Osteoblast (primary cell): ENCODE measurements around the gene SIM2. TPM values are rescaled to one million over a fixed set of nuclear protein-coding genes. Genes with fewer than 3 reads are reported as not detected.

Experiments used
- DNase-seq: peaks from one replicate; pipeline ENCODE4 v3.0.0; 2011; ENCODE audit warnings: low spot score, mixed read lengths; ENCODE audit not compliant: insufficient read length; ENCODE audit errors: missing footprints
- H2AFZ ChIP-seq: 2 replicates; pipeline ENCODE4 v1.6.0; 2011; ENCODE audit warnings: mild to moderate bottlenecking, low read length
- H3K27ac ChIP-seq: 2 replicates; pipeline ENCODE4 v1.5.1; 2011; ENCODE audit warnings: mild to moderate bottlenecking, low read depth, low read length, moderate library complexity
- H3K27me3 ChIP-seq: 2 replicates; pipeline ENCODE4 v1.6.0; 2012; ENCODE audit warnings: mild to moderate bottlenecking, control low read depth, inconsistent platforms, low read length, moderate library complexity; ENCODE audit not compliant: insufficient read depth
- H3K36me3 ChIP-seq: 2 replicates; pipeline ENCODE4 v1.5.1; 2011; ENCODE audit warnings: mild to moderate bottlenecking, low read length, control low read depth, moderate library complexity; ENCODE audit not compliant: insufficient read depth
- H3K4me1 ChIP-seq: 2 replicates; pipeline ENCODE4 v1.5.1; 2011; ENCODE audit warnings: mild to moderate bottlenecking, low read length, control low read depth, moderate library complexity; ENCODE audit not compliant: insufficient read depth
- H3K4me2 ChIP-seq: 2 replicates; pipeline ENCODE4 v1.6.0; 2011; ENCODE audit warnings: mild to moderate bottlenecking, low read length; ENCODE audit not compliant: insufficient read depth
- H3K4me3 ChIP-seq: fragments of 200-600 bp; sonication (generic); 3 replicates; pipeline ENCODE4 v1.5.1; 2012; ENCODE audit warnings: mild to moderate bottlenecking, low read length, inconsistent platforms; ENCODE audit not compliant: insufficient read depth
- H3K79me2 ChIP-seq: 2 replicates; pipeline ENCODE4 v1.6.0; 2012; ENCODE audit warnings: mild to moderate bottlenecking, low read length, control low read depth, inconsistent platforms; ENCODE audit not compliant: insufficient read depth
- H3K9me3 ChIP-seq: 2 replicates; pipeline ENCODE4 v1.5.1; 2011; ENCODE audit warnings: low read depth, low read length, control low read depth
- H4K20me1 ChIP-seq: 2 replicates; pipeline ENCODE4 v1.6.0; 2012; ENCODE audit warnings: mild to moderate bottlenecking, low read length, control low read depth; ENCODE audit not compliant: insufficient read depth
- total RNA-seq: library from RNA; depleted of rRNA; stranded (reverse); fragments of >200 nt; gene quantifications from 2 replicates; pipeline ENCODE4 v1.2.3, GENCODE V29; 2012
- TF ChIP-seq, protein P1 (sequence below): IDR thresholded peaks from 2 replicates; pipeline ENCODE4 v1.5.1; 2011; ENCODE audit warnings: mild to moderate bottlenecking, low read depth, low read length, moderate library complexity; ENCODE audit errors: extremely low read depth

Gene SIM2
- total RNA-seq, 1 donor, result 3.6 TPM

DNA sequence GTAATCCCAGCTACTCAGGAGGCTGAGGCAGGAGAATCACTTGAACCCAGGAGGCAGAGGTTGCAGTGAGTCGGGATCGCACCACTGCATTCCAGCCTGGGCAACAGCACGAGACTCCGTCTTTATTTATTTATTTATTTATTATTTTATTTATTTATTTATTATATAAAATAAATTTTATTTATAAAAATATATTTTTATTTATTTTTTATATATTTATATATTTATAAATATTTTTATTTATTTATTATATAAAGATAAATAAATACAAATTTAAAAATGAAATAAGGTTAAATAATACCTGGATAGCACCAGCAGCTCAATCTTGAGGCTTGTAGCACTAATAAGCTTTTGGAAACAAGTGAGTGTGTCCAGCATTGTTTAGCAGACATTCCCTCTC lies 40.9 kb upstream of the SIM2 start:
- Histone ChIP-seq H3K36me3 (no peaks in the 10 kb centered on the region), H3K4me1 (peaks cover 2% of the 10 kb centered on the region), H3K9me3 (no peaks in the 10 kb centered on the region), H3K4me3 (no peak overlapping the region), H3K4me2 (no peak overlapping the region), H2AFZ (no peak overlapping the region), H4K20me1 (no peaks in the 10 kb centered on the region), H3K79me2 (no peaks in the 10 kb centered on the region), H3K27ac (no peak overlapping the region), H3K27me3 (peaks cover 34% of the 10 kb centered on the region)
- TF ChIP-seq, protein P1, sequence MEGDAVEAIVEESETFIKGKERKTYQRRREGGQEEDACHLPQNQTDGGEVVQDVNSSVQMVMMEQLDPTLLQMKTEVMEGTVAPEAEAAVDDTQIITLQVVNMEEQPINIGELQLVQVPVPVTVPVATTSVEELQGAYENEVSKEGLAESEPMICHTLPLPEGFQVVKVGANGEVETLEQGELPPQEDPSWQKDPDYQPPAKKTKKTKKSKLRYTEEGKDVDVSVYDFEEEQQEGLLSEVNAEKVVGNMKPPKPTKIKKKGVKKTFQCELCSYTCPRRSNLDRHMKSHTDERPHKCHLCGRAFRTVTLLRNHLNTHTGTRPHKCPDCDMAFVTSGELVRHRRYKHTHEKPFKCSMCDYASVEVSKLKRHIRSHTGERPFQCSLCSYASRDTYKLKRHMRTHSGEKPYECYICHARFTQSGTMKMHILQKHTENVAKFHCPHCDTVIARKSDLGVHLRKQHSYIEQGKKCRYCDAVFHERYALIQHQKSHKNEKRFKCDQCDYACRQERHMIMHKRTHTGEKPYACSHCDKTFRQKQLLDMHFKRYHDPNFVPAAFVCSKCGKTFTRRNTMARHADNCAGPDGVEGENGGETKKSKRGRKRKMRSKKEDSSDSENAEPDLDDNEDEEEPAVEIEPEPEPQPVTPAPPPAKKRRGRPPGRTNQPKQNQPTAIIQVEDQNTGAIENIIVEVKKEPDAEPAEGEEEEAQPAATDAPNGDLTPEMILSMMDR, result no peak
- no peak for DNase-seq

DNA sequence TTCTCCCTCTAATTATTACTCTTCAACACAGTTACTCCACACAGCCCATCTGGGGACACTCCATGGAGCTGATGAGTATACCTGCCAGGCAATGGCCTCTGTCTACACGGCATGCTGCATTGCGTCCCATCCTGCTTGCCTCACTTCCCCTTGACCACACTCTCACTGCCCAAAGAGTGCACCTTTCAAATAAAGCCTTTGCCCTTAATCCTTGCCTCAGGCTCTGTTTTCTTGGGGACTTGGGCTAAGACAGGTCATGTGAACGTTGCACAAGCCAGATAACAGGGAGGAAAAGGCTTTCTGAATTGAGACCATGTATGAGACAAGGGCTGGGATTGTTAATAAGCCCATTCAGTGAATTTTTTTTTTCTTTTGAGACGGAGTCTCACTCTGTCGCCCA lies 40.0 kb upstream of the SIM2 start:
- Histone ChIP-seq H3K27me3 (peaks cover 37% of the 10 kb centered on the region), H4K20me1 (no peaks in the 10 kb centered on the region), H3K4me1 (peaks cover 7% of the 10 kb centered on the region), H3K36me3 (no peaks in the 10 kb centered on the region), H3K9me3 (no peaks in the 10 kb centered on the region), H3K79me2 (no peaks in the 10 kb centered on the region), H3K4me3 (no peak overlapping the region), H3K27ac (no peak overlapping the region), H2AFZ (no peak overlapping the region), H3K4me2 (no peak overlapping the region)
- TF ChIP-seq, protein P1, result no peak
- no peak for DNase-seq

DNA sequence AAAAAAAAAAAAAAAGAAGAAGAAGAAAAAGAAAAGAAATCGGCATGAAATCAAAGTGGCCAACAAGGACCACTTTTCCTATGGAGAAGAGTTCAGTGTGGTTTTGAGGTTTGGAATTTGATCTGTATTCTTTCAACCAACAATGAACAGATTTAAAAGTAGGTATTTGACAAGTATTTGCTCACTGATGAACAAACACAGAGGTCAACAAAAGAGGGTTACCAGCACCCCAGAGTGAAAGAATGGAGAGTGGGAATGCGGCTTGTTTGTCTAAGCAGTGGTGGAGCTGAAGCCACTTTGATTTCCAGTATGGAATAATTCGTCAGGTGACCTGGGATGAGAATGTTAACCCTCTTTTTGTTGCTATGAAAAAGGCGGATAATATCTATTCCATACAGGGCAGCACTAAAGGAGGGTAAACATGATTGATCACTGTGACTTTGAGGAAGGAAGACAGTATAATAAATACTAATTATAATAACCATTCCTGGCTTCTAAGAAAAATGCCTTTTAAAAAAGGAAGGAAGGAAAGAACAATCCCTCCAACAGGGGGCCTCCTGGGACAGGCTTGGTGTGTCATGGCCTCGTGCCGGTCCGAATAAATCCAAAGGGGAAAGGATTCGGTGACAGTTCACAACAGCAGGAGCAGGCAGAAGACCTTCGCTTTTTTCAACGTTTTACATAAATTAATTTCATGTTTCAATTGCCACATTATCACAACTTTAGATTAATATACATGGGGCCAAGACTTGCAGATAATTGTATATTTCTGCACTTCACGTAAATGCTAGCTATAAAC lies 37.2 kb upstream of the SIM2 start:
- no peaks in the 10 kb centered on the region for H3K79me2 ChIP-seq
- no peak overlapping the region for H3K4me2 ChIP-seq
- no peak overlapping the region for H2AFZ ChIP-seq
- no peak overlapping the region for H3K4me3 ChIP-seq
- no peaks in the 10 kb centered on the region for H3K36me3 ChIP-seq
- H3K4me1 ChIP-seq, result peaks cover 10% of the 10 kb centered on the region
- no peaks in the 10 kb centered on the region for H3K9me3 ChIP-seq
- no peaks in the 10 kb centered on the region for H4K20me1 ChIP-seq
- TF ChIP-seq, protein P1, result peak; percentile 55
- no peak overlapping the region for H3K27ac ChIP-seq
- peaks cover 27% of the 10 kb centered on the region for H3K27me3 ChIP-seq
- no peak for DNase-seq

DNA sequence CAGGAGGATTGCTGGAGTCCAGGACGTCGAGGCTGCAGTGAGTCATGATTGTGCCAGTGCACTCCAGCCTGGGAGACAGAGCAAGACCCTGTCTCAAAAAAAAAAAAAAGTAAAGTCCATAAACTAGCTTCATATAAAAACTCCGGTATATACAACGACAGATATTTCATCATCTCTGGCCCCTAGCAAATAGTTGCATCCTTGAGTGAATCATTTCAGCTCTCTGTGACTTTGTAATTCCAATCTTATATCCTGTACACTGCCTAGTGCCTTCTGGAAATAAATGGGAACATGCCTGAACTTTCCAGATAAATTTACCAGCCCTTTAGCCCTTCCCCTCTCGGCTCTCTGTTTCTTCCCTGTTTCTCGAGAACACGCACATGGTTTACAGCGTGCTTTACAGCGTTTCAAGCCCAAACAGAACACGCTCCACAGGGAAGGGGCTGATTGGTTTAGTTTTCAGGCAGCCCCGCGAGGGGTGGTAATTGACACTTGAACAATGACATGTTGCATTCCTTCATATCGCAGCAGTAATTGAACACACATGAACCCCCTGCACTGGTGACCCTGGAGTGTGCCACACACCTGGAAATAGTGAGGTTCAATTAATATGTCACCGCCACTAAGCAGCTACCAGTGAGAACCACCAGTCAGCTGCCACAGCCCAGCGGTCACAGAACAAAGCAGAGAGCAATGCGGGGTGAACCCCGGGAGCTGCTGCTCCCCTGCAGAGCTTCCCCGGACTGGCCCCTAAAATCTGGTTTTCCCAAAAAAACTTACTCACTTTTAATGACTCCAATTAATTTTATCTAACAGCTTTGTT lies 35.7 kb upstream of the SIM2 start:
- Histone ChIP-seq H3K9me3 (no peaks in the 10 kb centered on the region), H3K4me1 (peaks cover 10% of the 10 kb centered on the region), H2AFZ (no peak overlapping the region), H3K27me3 (peaks cover 27% of the 10 kb centered on the region), H3K79me2 (no peaks in the 10 kb centered on the region), H4K20me1 (no peaks in the 10 kb centered on the region), H3K4me3 (no peak overlapping the region), H3K4me2 (peak overlapping the region; percentile 45), H3K36me3 (no peaks in the 10 kb centered on the region), H3K27ac (no peak overlapping the region)
- DNase-seq, result no peak
- TF ChIP-seq, protein P1, result no peak
